Heart left ventricle (tissue), 13 donors: ENCODE results near the gene ADAP2.

Source experiments
- POLR2A ChIP-seq, 2 donors: fragments of 450-650 bp; IDR thresholded peaks; one replicate each; pipeline ENCODE4 v1.6.1; 2017; ENCODE audit warnings: antibody characterized with exemption in 2 of 2, mild to moderate bottlenecking in 2 of 2, moderate library complexity in 2 of 2
- TF ChIP-seq, protein P1 (sequence below), 12 donors: fragments of 200-600 bp; sonication (generic) in 4 of 12; IDR thresholded peaks; one replicate each; pipeline versions ENCODE4 v1.5.0 to v1.8.0; 2018 to 2022; ENCODE audit warnings: antibody characterized with exemption in 12 of 12, mild to moderate bottlenecking in 5 of 12
- donor health status: ischemic (EF 13 %, LVEDD 7.1; RV severe dilation, severe dysfunction).
- donor health status: DM: no; HTN: yes; CAD: no.
- donor health status: DM: no; HTN: no; CAD: no.
- donor health status: ischemic (EF 25% LVEDD 6.9; RV normal size, moderate dysfunction).
- donor health status: ischemic (EF 25% LVEDD 5.7; RV mildly dilated, moderate dysfunction).
- donor health status: ischemic (EF 35%, LVEDD 5.7; RV mildly dilated, moderate dysfunction).
- donor health status: nonischemic (EF 11% LVEDD 7.7; RV severe dilation, severe dysfunction).
- donor health status: DM: yes; HTN: yes; CAD: no.
- donor health status: PGD.
- donor health status: ischemic (EF 29% LVEDD 5.4; RV normal size, mild dysfunction).
- donor health status: nonischemic (EF 23%, LVEDD 6.1; RV moderate dilation, normal function).

DNA sequence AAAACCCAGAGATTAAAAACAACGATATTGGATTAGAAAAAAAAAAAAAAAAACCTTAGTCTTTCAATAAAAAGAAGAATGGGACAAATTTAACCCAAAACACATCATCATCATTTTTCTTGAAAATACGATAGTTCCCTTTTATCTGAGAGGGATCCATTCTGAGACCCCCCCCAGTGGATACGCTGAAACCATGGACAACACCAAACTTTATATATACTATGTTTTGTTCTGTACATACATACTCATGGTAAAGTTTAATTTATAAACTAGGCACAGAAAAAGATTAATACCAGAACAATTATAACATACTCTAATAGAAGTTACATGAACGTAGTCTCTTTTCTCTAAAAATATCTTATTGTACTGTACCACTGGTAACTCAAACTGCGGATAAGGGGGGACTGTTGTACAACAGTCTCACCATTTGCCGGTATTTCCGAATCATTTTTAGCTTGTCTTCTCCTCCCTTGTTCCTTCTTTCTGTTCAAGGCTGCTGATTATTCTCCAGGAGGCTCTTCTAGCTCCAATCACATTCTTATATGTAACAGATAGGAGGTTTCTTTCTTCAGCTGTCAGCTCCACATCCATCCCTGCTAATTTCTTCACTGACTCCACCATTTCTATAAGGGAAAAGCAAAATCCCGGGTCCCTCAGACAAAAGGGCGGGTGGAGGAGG lies 86.1 kb downstream of the ADAP2 start:
- TF ChIP-seq, protein P1, sequence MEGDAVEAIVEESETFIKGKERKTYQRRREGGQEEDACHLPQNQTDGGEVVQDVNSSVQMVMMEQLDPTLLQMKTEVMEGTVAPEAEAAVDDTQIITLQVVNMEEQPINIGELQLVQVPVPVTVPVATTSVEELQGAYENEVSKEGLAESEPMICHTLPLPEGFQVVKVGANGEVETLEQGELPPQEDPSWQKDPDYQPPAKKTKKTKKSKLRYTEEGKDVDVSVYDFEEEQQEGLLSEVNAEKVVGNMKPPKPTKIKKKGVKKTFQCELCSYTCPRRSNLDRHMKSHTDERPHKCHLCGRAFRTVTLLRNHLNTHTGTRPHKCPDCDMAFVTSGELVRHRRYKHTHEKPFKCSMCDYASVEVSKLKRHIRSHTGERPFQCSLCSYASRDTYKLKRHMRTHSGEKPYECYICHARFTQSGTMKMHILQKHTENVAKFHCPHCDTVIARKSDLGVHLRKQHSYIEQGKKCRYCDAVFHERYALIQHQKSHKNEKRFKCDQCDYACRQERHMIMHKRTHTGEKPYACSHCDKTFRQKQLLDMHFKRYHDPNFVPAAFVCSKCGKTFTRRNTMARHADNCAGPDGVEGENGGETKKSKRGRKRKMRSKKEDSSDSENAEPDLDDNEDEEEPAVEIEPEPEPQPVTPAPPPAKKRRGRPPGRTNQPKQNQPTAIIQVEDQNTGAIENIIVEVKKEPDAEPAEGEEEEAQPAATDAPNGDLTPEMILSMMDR (IDR thresholded peaks at IDR 0.05), result no peak
- TF ChIP-seq POLR2A (IDR thresholded peaks at IDR 0.05), result no peak
